Measurements from ENCODE around the gene EFEMP1.

The EFEMP1 gene

GRCh38 chr2:55875434-55876135 lies 48.0 kb downstream of the EFEMP1 start:
- no peak overlapping the region for H3K4me3 Mint-ChIP-seq
- H3K9me3 Mint-ChIP-seq (ENCODE audit: low read depth) = no peaks in the 10 kb centered on the region
- H3K27me3 Mint-ChIP-seq = peaks cover 5% of the 10 kb centered on the region
- H3K27ac Mint-ChIP-seq = no peak overlapping the region
- H3K4me1 Mint-ChIP-seq (ENCODE audit: low read depth) = no peaks in the 10 kb centered on the region
- no peaks in the 10 kb centered on the region for H3K36me3 Mint-ChIP-seq

DNA sequence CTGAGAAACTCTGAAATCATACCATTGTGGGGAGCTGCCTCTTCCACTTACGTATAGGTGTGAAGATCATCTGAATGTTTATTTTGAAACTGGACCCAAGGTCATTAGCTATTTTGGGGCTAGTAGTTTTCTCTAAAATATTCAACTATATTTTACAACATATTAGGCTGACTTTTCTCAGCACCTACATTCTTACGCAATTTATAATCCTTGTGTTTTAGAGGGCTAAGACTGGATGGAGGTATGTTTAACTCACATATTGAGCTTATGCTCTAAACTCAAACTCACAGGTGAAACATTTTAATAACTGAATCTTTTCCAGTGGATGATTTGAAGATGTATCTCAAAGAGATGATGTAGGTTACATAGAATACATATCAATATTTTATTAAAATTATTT lies 49.2 kb downstream of the EFEMP1 start:
- no peaks in the 10 kb centered on the region for H3K9me3 Mint-ChIP-seq (ENCODE audit: low read depth)
- no peaks in the 10 kb centered on the region for H3K4me1 Mint-ChIP-seq (ENCODE audit: low read depth)
- no peaks in the 10 kb centered on the region for H3K36me3 Mint-ChIP-seq
- no peak overlapping the region for H3K4me3 Mint-ChIP-seq
- no peak overlapping the region for H3K27ac Mint-ChIP-seq
- H3K27me3 Mint-ChIP-seq = peaks cover 4% of the 10 kb centered on the region

DNA sequence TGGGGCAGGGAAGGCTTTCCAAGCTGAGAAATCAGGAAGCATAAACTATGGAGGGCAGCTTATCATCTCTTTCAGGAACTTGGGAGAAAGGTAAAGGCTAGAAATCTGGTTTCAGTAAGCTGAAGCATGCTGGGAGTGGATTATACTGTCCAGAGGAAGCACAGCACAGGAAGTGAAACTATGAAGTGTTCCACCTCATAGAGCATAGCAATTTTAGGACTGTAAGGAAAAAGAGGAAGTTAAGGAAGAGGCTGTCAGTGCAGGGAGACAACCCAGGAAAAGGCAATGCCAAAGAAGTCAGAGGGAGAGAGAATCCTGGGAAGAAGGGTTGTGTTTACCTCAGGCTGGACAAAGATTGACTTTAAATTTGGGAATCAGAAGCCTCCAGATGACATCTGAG lies 51.9 kb downstream of the EFEMP1 start:
- Mint-ChIP-seq H3K36me3 (no peaks in the 10 kb centered on the region), H3K27me3 (peaks cover 4% of the 10 kb centered on the region), H3K9me3 (ENCODE audit: low read depth) (no peaks in the 10 kb centered on the region), H3K4me3 (no peak overlapping the region), H3K4me1 (ENCODE audit: low read depth) (no peaks in the 10 kb centered on the region), H3K27ac (no peak overlapping the region)

DNA sequence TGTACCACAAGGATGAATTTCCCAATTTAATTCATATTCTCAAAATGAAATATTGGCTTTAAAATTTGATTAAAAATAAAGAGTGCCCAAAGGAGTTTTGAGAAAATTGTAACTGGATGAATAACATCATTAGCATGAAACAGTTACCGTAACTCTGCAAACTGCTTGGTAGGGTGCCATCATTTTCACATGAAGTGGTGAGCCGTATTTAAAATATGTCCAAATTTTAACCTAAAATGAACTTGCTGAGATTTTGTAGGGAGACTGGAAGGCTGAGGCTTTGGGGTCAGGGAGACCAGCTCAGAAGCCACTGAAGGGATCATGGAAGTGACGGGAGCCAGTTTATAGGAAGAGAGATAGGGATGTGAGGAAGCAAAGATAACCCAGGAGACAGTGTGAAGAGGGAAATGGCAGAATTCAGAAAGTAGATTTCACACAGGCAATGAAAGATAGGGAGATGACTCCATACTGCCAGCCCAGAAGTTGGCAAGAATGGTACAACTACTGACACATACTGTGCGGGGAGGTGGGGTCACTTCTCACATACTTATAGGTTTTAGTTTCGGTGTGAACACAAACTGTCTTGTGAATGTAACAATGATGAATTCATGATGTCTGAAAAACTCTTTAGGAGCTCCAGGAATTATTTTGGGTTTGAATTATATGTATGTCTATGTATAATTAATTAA lies 53.8 kb downstream of the EFEMP1 start:
- H3K4me1 Mint-ChIP-seq (ENCODE audit: low read depth) = no peaks in the 10 kb centered on the region
- no peaks in the 10 kb centered on the region for H3K36me3 Mint-ChIP-seq
- H3K9me3 Mint-ChIP-seq (ENCODE audit: low read depth) = no peaks in the 10 kb centered on the region
- no peak overlapping the region for H3K4me3 Mint-ChIP-seq
- no peak overlapping the region for H3K27ac Mint-ChIP-seq
- peaks cover 4% of the 10 kb centered on the region for H3K27me3 Mint-ChIP-seq

GRCh38 chr2:55865096-55865835 lies 58.3 kb downstream of the EFEMP1 start:
- Mint-ChIP-seq H3K27me3 (peaks cover 4% of the 10 kb centered on the region), H3K9me3 (ENCODE audit: low read depth) (no peaks in the 10 kb centered on the region), H3K27ac (no peak overlapping the region), H3K36me3 (no peaks in the 10 kb centered on the region), H3K4me1 (ENCODE audit: low read depth) (no peaks in the 10 kb centered on the region), H3K4me3 (no peak overlapping the region)

DNA sequence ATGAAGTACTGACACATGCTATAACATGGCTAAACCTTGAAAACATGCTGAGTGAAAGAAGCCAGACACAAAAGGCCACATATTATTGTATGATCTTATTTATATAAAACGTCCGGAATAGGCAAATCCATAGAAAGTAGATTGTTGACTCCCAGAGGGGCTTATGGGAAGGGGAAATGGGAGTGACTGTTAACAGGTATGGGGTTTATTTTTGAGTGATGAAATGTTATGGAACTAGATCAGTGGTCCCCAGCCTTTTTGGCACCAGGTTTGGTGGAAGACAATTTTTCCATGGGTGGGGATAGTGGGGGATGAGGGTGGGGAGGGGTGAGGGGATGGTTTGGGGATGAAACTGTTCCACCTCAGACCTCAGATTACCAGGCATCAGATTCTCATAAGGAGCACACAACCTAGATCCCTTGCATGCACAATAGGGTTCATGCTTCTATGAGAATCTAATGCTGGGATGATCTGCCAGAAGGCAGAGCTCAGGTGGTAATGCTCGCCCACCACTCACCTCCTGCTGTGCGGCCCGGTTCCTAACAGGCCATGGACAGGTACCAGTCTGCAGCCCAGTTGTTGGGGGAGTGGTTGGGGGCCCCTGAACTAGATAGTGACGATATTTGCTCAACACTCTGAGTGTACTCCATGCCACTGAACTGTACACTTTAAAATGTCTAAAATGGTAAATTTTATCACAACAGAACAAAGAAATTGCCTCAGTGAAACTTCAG lies 59.1 kb downstream of the EFEMP1 start:
- Mint-ChIP-seq H3K27me3 (peaks cover 3% of the 10 kb centered on the region), H3K4me3 (no peak overlapping the region), H3K36me3 (no peaks in the 10 kb centered on the region), H3K27ac (no peak overlapping the region), H3K4me1 (ENCODE audit: low read depth) (no peaks in the 10 kb centered on the region), H3K9me3 (ENCODE audit: low read depth) (no peaks in the 10 kb centered on the region)

DNA sequence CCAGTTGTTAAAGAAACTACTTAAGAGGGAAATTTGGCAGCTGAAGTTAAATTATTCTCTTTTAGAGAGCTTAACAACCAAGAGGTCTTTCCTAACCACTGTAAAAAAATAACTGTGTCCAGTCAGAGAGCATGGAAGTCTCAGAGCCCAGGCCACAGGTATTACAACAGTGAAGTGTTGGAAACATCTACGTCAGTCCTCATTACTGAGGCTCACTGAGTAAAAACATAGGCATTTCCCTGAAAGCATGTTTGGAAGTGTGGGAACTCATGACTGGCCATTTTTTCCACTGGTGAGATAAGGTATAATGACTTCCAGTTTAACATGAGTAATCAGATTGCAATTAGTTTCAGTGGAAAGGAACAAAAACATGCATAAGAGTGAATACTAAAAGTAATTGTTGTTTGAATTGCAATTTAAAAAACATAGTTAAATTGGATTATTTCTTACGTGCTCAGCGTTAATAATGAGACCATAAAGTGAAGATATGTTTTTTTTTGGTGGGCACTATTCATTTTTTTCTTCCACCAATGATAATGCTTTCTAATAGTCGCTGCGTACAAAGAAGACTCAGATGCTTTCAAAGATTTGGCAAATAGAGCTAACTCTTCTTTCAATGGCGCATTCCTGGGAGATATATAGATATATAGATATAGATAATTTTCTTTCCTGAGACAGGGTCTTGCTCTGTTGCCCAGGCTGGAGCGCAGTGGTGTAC lies 60.8 kb downstream of the EFEMP1 start:
- Mint-ChIP-seq H3K36me3 (no peaks in the 10 kb centered on the region), H3K4me1 (ENCODE audit: low read depth) (no peaks in the 10 kb centered on the region)

GRCh38 chr2:55862246-55862645 lies 61.3 kb downstream of the EFEMP1 start:
- H3K9me3 Mint-ChIP-seq (ENCODE audit: low read depth) = no peaks in the 10 kb centered on the region
- no peak overlapping the region for H3K27ac Mint-ChIP-seq
- no peak overlapping the region for H3K4me3 Mint-ChIP-seq
- H3K27me3 Mint-ChIP-seq = peaks cover 3% of the 10 kb centered on the region
- H3K36me3 Mint-ChIP-seq = no peaks in the 10 kb centered on the region
- H3K4me1 Mint-ChIP-seq (ENCODE audit: low read depth) = no peaks in the 10 kb centered on the region

More for the DNA sequence above, 60.8 kb downstream of the EFEMP1 start:
- Mint-ChIP-seq H3K9me3 (ENCODE audit: low read depth) (no peaks in the 10 kb centered on the region), H3K27me3 (peaks cover 3% of the 10 kb centered on the region), H3K27ac (no peak overlapping the region), H3K4me3 (no peak overlapping the region)

DNA sequence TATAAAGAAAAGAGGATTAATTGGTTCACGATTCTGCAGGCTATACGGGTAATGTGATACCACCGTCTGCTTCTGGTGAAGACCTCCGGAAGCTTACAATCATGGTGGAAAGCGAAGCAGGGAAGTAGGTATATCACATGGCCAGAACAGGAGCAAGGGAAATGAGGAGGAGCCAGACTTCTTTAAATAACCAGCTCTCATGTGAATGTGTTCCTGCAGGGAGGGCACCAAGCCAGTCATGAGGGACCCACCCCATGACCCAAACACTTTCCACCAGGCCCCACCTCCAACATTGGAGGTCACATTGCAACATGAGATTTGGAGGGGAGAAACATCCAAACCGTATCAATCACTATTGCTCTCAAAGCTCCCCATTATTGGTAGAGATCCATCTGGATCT lies 61.8 kb downstream of the EFEMP1 start:
- H3K27ac Mint-ChIP-seq = no peak overlapping the region
- no peaks in the 10 kb centered on the region for H3K9me3 Mint-ChIP-seq (ENCODE audit: low read depth)
- no peak overlapping the region for H3K4me3 Mint-ChIP-seq

DNA sequence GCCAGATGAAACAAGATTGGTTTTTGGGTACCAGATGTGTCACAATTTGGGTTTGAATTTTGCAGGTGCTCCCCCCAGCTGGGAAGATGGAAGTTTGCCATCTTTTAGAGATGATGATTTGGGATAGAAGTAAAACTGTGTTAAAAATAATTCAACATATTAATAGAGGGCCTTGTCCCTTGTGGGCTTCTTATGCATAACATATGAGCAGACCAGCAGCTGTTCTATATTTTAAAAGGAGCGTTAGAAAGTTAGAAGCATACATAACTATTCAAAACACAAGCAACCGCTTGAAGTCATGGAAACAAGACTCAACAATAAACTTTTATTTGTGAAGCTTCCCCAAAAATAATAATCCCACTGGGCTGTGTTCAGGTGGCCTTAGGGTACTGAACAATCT lies 62.8 kb downstream of the EFEMP1 start:
- peaks cover 4% of the 10 kb centered on the region for H3K27me3 Mint-ChIP-seq
- no peaks in the 10 kb centered on the region for H3K4me1 Mint-ChIP-seq (ENCODE audit: low read depth)
- H3K9me3 Mint-ChIP-seq (ENCODE audit: low read depth) = no peaks in the 10 kb centered on the region
- no peak overlapping the region for H3K4me3 Mint-ChIP-seq
- no peaks in the 10 kb centered on the region for H3K36me3 Mint-ChIP-seq
- no peak overlapping the region for H3K27ac Mint-ChIP-seq

More for the DNA sequence above, 61.8 kb downstream of the EFEMP1 start:
- H3K4me1 Mint-ChIP-seq (ENCODE audit: low read depth) = no peaks in the 10 kb centered on the region
- no peaks in the 10 kb centered on the region for H3K36me3 Mint-ChIP-seq
- peaks cover 3% of the 10 kb centered on the region for H3K27me3 Mint-ChIP-seq

- Mint-ChIP-seq H3K27ac (no peak overlapping the region), H3K4me1 (ENCODE audit: low read depth) (no peaks in the 10 kb centered on the region), H3K27me3 (peaks cover 9% of the 10 kb centered on the region), H3K4me3 (no peak overlapping the region), H3K36me3 (no peaks in the 10 kb centered on the region), H3K9me3 (ENCODE audit: low read depth) (no peaks in the 10 kb centered on the region)
Observed at GRCh38 chr2:55859875-55860274, 63.7 kb downstream of the EFEMP1 start.

GRCh38 chr2:55857766-55858165 lies 65.8 kb downstream of the EFEMP1 start:
- Mint-ChIP-seq H3K9me3 (ENCODE audit: low read depth) (no peaks in the 10 kb centered on the region), H3K4me1 (ENCODE audit: low read depth) (no peaks in the 10 kb centered on the region), H3K4me3 (no peak overlapping the region), H3K27ac (no peak overlapping the region), H3K27me3 (peaks cover 7% of the 10 kb centered on the region), H3K36me3 (no peaks in the 10 kb centered on the region)

GRCh38 chr2:55856936-55857335 lies 66.6 kb downstream of the EFEMP1 start:
- H3K4me3 Mint-ChIP-seq = no peak overlapping the region
- no peak overlapping the region for H3K27ac Mint-ChIP-seq
- H3K9me3 Mint-ChIP-seq (ENCODE audit: low read depth) = peaks cover 7% of the 10 kb centered on the region
- no peaks in the 10 kb centered on the region for H3K36me3 Mint-ChIP-seq
- no peaks in the 10 kb centered on the region for H3K4me1 Mint-ChIP-seq (ENCODE audit: low read depth)
- H3K27me3 Mint-ChIP-seq = peaks cover 7% of the 10 kb centered on the region

- Mint-ChIP-seq H3K9me3 (ENCODE audit: low read depth) (peaks cover 7% of the 10 kb centered on the region), H3K36me3 (no peaks in the 10 kb centered on the region), H3K27me3 (peaks cover 4% of the 10 kb centered on the region), H3K4me1 (ENCODE audit: low read depth) (no peaks in the 10 kb centered on the region), H3K4me3 (no peak overlapping the region), H3K27ac (no peak overlapping the region)
Observed at GRCh38 chr2:55848096-55848495, 75.5 kb downstream of the EFEMP1 start.

All from activated naive CD8-positive, alpha-beta T cell (primary cell).